Sigmoid colon (tissue), 7 donors: ENCODE results near the gene MED19. TPM values are rescaled to one million over a fixed set of nuclear protein-coding genes. Genes with fewer than 3 reads are reported as not detected.

ENCODE experiments used
- DNase-seq: peaks from one replicate; pipeline ENCODE4 v3.0.0-alpha.2; 2019
- H3K27ac ChIP-seq, 4 donors: fragments of 200-600 bp; sonication (generic); one replicate each; pipeline ENCODE4 v1.5.1; 2016 to 2019; ENCODE audit warnings: mild to moderate bottlenecking in 1 of 4
- H3K27me3 ChIP-seq, 3 donors: fragments of 200-600 bp; sonication (generic); one replicate each; pipeline ENCODE4 v1.5.1; 2019; ENCODE audit warnings: mild to moderate bottlenecking in 1 of 3
- H3K36me3 ChIP-seq, 4 donors: fragments of 200-600 bp; sonication (generic); one replicate each; pipeline ENCODE4 v1.5.1; 2016 to 2019
- H3K4me1 ChIP-seq, 4 donors: fragments of 200-600 bp; sonication (generic); one replicate each; pipeline ENCODE4 v1.5.1; 2017 to 2019
- H3K4me3 ChIP-seq, 4 donors: fragments of 200-600 bp; sonication (generic); one replicate each; pipeline ENCODE4 v1.5.1; 2017 to 2019; ENCODE audit warnings: mild to moderate bottlenecking in 2 of 4, moderate library complexity in 1 of 4
- H3K9me3 ChIP-seq, 4 donors: fragments of 200-600 bp in 3 of 4; sonication (generic) in 3 of 4; one replicate each; pipeline versions ENCODE4 v1.5.1 to v1.6.1; 2013 to 2019
- EP300 ChIP-seq, 4 donors: sonication (generic); formaldehyde crosslinking; IDR thresholded peaks; one replicate each; pipeline ENCODE4 v1.6.1; 2017; ENCODE audit warnings: antibody characterized with exemption in 4 of 4
- POLR2A ChIP-seq, 2 donors: fragments of 450-650 bp; IDR thresholded peaks; one replicate each; pipeline ENCODE4 v1.6.1; 2016; ENCODE audit warnings: antibody characterized with exemption in 2 of 2, mild to moderate bottlenecking in 2 of 2, moderate library complexity in 2 of 2
- POLR2AphosphoS5 ChIP-seq, 4 donors: sonication (generic); formaldehyde crosslinking; IDR thresholded peaks; one replicate each; pipeline ENCODE4 v1.6.1; 2017; ENCODE audit warnings: antibody characterized with exemption in 4 of 4
- WGBS, 2 donors: extraction: QIAGEN DNeasy Blood & Tissue Kit; methylation state at CpG; one replicate each; pipeline ENCODE4 v1.1.7; 2013; 5-methylcytosine and 5-hydroxymethylcytosine counted together
- intact Hi-C: fragments of 100-400 bp; cut with DNase I; formaldehyde crosslinking; loops from one replicate; pipeline ENCODE4 v1.15.1; 2023
- polyA plus RNA-seq, 3 donors: library from polyadenylated mRNA; stranded (reverse); fragments of 200-250 nt; gene quantifications; one replicate each; pipeline ENCODE4 v1.2.3, GENCODE V29; 2013
- small RNA-seq, 3 donors: library from RNA; depleted of rRNA; stranded (forward); fragments of <200 nt; gene quantifications; one replicate each; pipeline ENCODE3, GENCODE V24; 2016
- total RNA-seq, 4 donors: library from RNA; depleted of rRNA; stranded (reverse); fragments of >200 nt; gene quantifications; one replicate each; pipeline ENCODE4 v1.1.0, GENCODE V29; 2016
- TF ChIP-seq, protein P1 (sequence below), 4 experiments: fragments of 450-650 bp in 3 of 4; fragments of 200-600 bp in 1 of 4; IDR thresholded peaks; one replicate each; pipeline ENCODE4 v1.5.1; 2016 to 2019; ENCODE audit warnings: antibody characterized with exemption in 4 of 4, mild to moderate bottlenecking in 3 of 4, moderate library complexity in 2 of 4
- donor health status: healthy with polysubstance abuse.
- donor health status: Bipolar disorder and iron deficiency.
- donor health status: healthy.

The MED19 gene
- total and polyA plus RNA-seq, 7 donors = 8.3 to 18.5 (median 14.4) TPM

GRCh38 chr11:57658023-57658361 is 54.0 kb downstream of the MED19 start:
- Histone ChIP-seq H3K4me1 (peaks cover 0 to 20% (median 17%) of the 10 kb centered on the region in 4 donors), H3K36me3 (peaks cover 14 to 38% (median 25%) of the 10 kb centered on the region in 4 donors), H3K4me3 (peak overlapping the region; percentile 55 to 68 (median 67)), H3K9me3 (no peaks in the 10 kb centered on the region), H3K27ac (peak overlapping the region; percentile 87 to 93 (median 88)), H3K27me3 (peaks cover 0 to 11% (median 0%) of the 10 kb centered on the region in 3 donors)
- DNase-seq = no peak
- TF ChIP-seq, protein P1, sequence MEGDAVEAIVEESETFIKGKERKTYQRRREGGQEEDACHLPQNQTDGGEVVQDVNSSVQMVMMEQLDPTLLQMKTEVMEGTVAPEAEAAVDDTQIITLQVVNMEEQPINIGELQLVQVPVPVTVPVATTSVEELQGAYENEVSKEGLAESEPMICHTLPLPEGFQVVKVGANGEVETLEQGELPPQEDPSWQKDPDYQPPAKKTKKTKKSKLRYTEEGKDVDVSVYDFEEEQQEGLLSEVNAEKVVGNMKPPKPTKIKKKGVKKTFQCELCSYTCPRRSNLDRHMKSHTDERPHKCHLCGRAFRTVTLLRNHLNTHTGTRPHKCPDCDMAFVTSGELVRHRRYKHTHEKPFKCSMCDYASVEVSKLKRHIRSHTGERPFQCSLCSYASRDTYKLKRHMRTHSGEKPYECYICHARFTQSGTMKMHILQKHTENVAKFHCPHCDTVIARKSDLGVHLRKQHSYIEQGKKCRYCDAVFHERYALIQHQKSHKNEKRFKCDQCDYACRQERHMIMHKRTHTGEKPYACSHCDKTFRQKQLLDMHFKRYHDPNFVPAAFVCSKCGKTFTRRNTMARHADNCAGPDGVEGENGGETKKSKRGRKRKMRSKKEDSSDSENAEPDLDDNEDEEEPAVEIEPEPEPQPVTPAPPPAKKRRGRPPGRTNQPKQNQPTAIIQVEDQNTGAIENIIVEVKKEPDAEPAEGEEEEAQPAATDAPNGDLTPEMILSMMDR (IDR thresholded peaks at IDR 0.05) = no peak
- intact Hi-C loops = no loop called here
- WGBS, 2 donors = 1% methylated on average over 8 of the region's 8 CpGs

DNA sequence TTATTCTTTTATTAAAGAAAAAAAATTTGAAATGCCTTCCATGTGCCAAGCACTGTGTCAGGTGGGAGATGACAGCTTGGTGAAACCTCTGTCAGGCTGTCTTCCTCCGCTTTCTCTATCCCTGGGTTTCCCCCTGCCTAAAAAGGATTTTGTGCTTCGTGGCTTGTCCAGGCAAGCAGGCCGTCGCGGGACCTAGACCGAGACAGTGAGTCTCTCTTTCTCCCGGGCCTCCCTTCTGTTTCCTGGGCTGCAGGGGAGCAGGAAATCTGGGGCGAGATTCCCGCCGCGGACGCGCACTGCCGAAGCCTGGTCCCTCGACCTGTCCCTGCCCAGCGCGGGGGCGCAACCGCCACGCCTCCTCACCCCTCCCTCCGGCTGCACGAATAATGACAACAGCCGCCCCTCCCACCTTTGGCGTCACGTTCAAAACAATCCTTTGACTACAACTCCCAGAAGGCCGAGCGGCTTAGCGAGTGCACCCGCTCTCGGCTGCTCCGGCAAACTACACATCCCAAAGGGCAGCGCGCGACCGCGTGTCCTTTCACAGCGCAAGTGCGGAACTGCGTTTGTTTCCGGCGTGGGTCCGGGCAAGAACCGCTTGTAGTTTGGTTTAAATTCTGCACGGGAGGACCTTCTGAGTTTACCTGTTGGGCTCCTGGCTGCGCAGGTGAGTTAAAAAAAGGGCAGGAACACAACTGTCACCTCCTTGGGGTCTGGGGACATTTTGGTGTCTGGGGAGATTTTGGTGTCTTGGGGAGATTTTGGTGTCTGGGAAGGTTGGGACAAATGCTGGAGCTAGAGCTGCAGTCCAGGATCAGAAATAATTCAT is 54.6 kb downstream of the MED19 start, which contains the start of gene CLP1:
Gene CLP1, plus strand, starts transcription at position 569 of the 829 bp plus-strand sequence. CDS start 1,715 bp downstream, outside the sequence.
- peak; percentile 99 for DNase-seq

GRCh38 chr11:57656885-57657193 is 55.2 kb downstream of the MED19 start:
- Histone ChIP-seq H3K36me3 (peaks cover 14 to 26% (median 20%) of the 10 kb centered on the region in 4 donors), H3K9me3 (no peaks in the 10 kb centered on the region), H3K4me1 (peaks cover 0 to 20% (median 17%) of the 10 kb centered on the region in 4 donors), H3K27me3 (peaks cover 0 to 22% (median 0%) of the 10 kb centered on the region in 3 donors), H3K4me3 (peak overlapping the region; percentile 55 to 68 (median 67)), H3K27ac (peak overlapping the region; percentile 87 to 93 (median 88))
- WGBS, 2 donors = 7 to 23% methylated on average over 5 of the region's 5 CpGs
- TF ChIP-seq POLR2A (IDR thresholded peaks at IDR 0.05) = no peak
- TF ChIP-seq POLR2AphosphoS5 (IDR thresholded peaks at IDR 0.05) = no peak
- no peak for TF ChIP-seq EP300 (IDR thresholded peaks at IDR 0.05)
- TF ChIP-seq, protein P1 (IDR thresholded peaks at IDR 0.05) = no peak
- no peak for DNase-seq
- intact Hi-C loops = no loop called here

More for the DNA sequence above, 54.6 kb downstream of the MED19 start, which contains the start of gene CLP1:
- WGBS, 2 donors = 0% methylated on average over 45 of the region's 45 CpGs
- Histone ChIP-seq H3K27me3 (peaks cover 0 to 16% (median 0%) of the 10 kb centered on the region in 3 donors), H3K4me1 (peaks cover 0 to 20% (median 17%) of the 10 kb centered on the region in 4 donors), H3K4me3 (peak within 1 kb of the TSS; percentile 55 to 68 (median 67)), H3K27ac (peak within 1 kb of the TSS; percentile 87 to 93 (median 88)), H3K36me3 (peaks cover 14 to 32% (median 25%) of the 10 kb centered on the region in 4 donors), H3K9me3 (no peaks in the 10 kb centered on the region)
- intact Hi-C loops = no loop called here
- peak; percentile 59 to 90 (median 84) for TF ChIP-seq POLR2AphosphoS5 (IDR thresholded peaks at IDR 0.05)
- TF ChIP-seq POLR2A (IDR thresholded peaks at IDR 0.05) = peak; percentile 43 to 68
- peak in 1 of 4 donors; percentile 73 for TF ChIP-seq EP300 (IDR thresholded peaks at IDR 0.05)
- TF ChIP-seq, protein P1 (IDR thresholded peaks at IDR 0.05) = no peak

Small RNA genes lying within 50 kb of the gene (small RNA-seq; reads per million reads assigned to genes)
- 0 reads per million in 3 donors for gene TMX2-CTNND1

Other genes with a start within 250 kb of the MED19 start
- 10 to 100 TPM; 19.1 to 32.4 (median 27.4) TPM for gene SLC43A1, start 196.5 kb downstream of the MED19 start, total RNA-seq
- gene SLC43A1, start 196.5 kb downstream of the MED19 start, polyA plus RNA-seq = 10 to 100 TPM in 1 of 3 donors, 1 to 10 TPM in 1, under 1 TPM in 1; 0.92 to 14.3 (median 5.4) TPM
- gene TIMM10, start 181.5 kb downstream of the MED19 start, total RNA-seq = 10 to 100 TPM; 22.4 to 59.7 (median 33.0) TPM
- 10 to 100 TPM; 48.0 to 62.9 (median 52.7) TPM for gene TIMM10, start 181.5 kb downstream of the MED19 start, polyA plus RNA-seq
- not detected for gene SMTNL1, start 174.6 kb downstream of the MED19 start, total RNA-seq
- not detected for gene SMTNL1, start 174.6 kb downstream of the MED19 start, polyA plus RNA-seq
- 10 to 100 TPM; 26.5 to 37.8 (median 32.5) TPM for gene UBE2L6, start 144.5 kb downstream of the MED19 start, total RNA-seq
- gene UBE2L6, start 144.5 kb downstream of the MED19 start, polyA plus RNA-seq = 100 to 1,000 TPM in 1 of 3 donors, 10 to 100 TPM in 2; 42.6 to 106 (median 62.9) TPM
- 100 to 1,000 TPM; 214 to 397 (median 295) TPM for gene SERPING1, start 114.5 kb downstream of the MED19 start, total RNA-seq
- gene SERPING1, start 114.5 kb downstream of the MED19 start, polyA plus RNA-seq = 100 to 1,000 TPM in 1 of 3 donors, 10 to 100 TPM in 2; 24.5 to 147 (median 49.9) TPM
- gene YPEL4, start 62.3 kb downstream of the MED19 start, total RNA-seq = 1 to 10 TPM; 1.5 to 4.4 (median 2.8) TPM
- gene YPEL4, start 62.3 kb downstream of the MED19 start, polyA plus RNA-seq = 1 to 10 TPM; 1.2 to 3.0 (median 1.4) TPM
- 10 to 100 TPM in 3 of 4 donors, 1 to 10 TPM in 1; 3.9 to 23.2 (median 13.7) TPM for gene CLP1, start 54.5 kb downstream of the MED19 start, total RNA-seq
- gene CLP1, start 54.5 kb downstream of the MED19 start, polyA plus RNA-seq = 10 to 100 TPM; 12.4 to 16.0 (median 13.2) TPM
- 10 to 100 TPM; 25.3 to 34.3 (median 28.1) TPM for gene ZDHHC5, start 44.1 kb downstream of the MED19 start, total RNA-seq
- gene ZDHHC5, start 44.1 kb downstream of the MED19 start, polyA plus RNA-seq = 10 to 100 TPM; 13.6 to 42.5 (median 13.8) TPM
- gene TMX2, start 378 bp upstream of the MED19 start, total RNA-seq = 10 to 100 TPM; 29.1 to 47.8 (median 40.7) TPM
- gene TMX2, start 378 bp upstream of the MED19 start, polyA plus RNA-seq = 100 to 1,000 TPM in 1 of 3 donors, 10 to 100 TPM in 2; 25.2 to 136 (median 26.8) TPM
- gene SELENOH, start 29.3 kb upstream of the MED19 start, total RNA-seq = 100 to 1,000 TPM; 130 to 188 (median 132) TPM
- 100 to 1,000 TPM; 149 to 180 (median 156) TPM for gene SELENOH, start 29.3 kb upstream of the MED19 start, polyA plus RNA-seq
- gene BTBD18, start 39.6 kb upstream of the MED19 start, total RNA-seq = not detected
- under 1 TPM in 1 of 3 donors, not detected in 2; 0.03 TPM for gene BTBD18, start 39.6 kb upstream of the MED19 start, polyA plus RNA-seq
- 100 to 1,000 TPM in 1 of 4 donors, 10 to 100 TPM in 3; 66.0 to 102 (median 86.9) TPM for gene CTNND1, start 49.6 kb upstream of the MED19 start, total RNA-seq
- gene CTNND1, start 49.6 kb upstream of the MED19 start, polyA plus RNA-seq = 100 to 1,000 TPM in 1 of 3 donors, 10 to 100 TPM in 2; 84.7 to 132 (median 99.9) TPM